GM21515 (cell line): Measurements from ENCODE around the gene TRAPPC11.

Experiments used
- ATAC-seq: cut with Tn5 transposase; IDR thresholded peaks from one replicate; pipeline ENCODE4 v1.9.1; 2021; ENCODE audit not compliant: unreplicated experiment

The TRAPPC11 gene

GRCh38 chr4:183636923-183637322, 22.2 kb upstream of the TRAPPC11 start:
- no peak for ATAC-seq

DNA sequence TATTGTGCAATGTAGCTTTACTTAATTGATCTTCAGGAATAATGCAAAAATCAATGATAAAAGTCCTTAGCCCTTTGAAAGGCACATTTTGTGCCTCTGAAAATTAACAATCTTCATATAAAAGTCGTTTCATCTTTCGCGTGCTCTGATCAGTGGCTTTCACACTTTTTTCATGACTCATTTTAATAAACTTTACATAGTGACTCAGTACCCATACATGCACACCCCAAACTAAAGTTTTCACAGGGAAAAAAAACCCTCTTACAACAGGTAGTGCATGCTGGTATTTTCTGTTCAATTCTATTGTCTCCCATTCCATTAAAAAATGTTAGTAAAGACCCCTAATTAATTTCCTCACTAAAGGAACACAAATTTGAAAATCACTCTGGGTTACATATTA, 21.6 kb upstream of the TRAPPC11 start:
- ATAC-seq: no peak

- no peak for ATAC-seq
These were observed 20.7 kb upstream of the TRAPPC11 start for GRCh38 chr4:183638436-183638835.

GRCh38 chr4:183639291-183639690, 19.8 kb upstream of the TRAPPC11 start:
- no peak for ATAC-seq

DNA sequence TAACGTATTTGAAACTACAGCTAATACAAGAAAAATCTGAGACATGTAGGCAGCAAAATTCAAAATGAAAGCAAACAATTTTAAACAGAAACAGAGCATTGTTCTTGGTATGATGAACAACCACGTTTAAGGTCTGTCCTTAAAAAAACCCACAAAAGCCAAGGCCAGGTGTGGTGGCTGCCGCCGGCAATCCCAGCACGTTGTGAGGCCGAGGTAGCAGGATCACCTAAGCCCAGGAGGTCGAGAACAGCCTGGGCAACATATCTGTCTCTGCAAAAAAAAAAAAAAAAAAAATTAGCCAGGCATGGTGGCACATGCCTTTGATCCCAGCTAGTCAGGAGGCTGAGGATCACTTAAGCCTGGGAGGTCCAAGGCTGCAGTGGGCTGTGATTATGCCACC, 13.8 kb upstream of the TRAPPC11 start:
- no peak for ATAC-seq

- ATAC-seq: no peak
These were observed 1.5 kb upstream of the TRAPPC11 start for GRCh38 chr4:183657564-183657963.

DNA sequence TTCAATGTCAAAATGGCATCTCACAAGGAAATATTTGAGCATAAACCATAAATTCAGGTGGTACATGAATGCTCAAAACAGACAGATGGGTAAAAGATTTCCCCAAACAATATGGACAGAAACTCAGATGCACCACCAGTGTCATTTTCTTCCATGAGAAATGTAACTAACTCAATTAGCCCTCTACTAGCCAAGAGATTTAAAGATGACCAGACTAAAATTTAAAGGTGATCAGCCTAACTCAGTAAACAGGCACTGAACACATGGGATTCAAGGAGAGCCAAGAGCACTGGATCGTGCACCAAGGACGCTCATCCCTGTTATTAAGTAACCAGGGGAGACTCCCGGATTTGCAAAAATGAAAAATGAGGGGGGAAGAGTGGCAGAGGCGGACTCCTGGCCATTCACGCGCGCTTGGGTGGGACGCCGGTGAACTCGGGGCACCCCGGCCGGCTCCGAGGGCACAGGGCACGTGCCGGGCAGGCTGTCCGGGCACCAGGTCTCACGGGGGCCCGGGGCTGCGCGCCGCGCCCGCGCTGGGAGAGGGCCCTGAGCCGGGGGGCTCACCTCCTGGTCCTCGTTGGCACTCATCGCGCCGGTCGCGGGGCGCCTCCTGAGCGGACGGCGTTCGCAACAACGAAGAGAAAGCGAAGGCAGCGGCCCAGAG, 598 bp upstream of the TRAPPC11 start:
- no peak for ATAC-seq

- no peak for ATAC-seq
These were observed 764 bp downstream of the TRAPPC11 start for GRCh38 chr4:183659872-183660242.

GRCh38 chr4:183666088-183666487, 7.0 kb downstream of the TRAPPC11 start:
- no peak for ATAC-seq

- no peak for ATAC-seq
These were observed 11.2 kb downstream of the TRAPPC11 start for GRCh38 chr4:183670251-183670650.

- no peak for ATAC-seq
These were observed 12.0 kb downstream of the TRAPPC11 start for GRCh38 chr4:183670960-183671555.

DNA sequence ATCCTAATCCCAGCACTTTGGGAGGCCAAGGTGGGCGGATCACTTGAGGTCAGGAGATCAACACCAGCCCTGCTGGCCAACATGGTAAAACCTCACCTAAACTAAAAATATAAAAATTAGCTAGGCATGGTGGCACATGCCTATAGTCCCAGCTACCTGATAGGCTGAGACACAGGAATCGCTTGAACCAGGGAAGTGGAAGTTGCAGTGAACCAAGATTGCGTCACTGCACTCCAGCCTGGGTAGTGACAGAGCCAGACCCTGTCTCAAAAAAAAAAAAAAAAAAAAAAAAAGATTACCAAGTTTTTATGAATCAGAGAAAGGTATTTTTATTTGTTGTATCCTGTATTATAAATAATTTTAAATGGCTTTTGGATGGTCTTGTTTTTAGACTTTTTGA, 15.1 kb downstream of the TRAPPC11 start:
- no peak for ATAC-seq

GRCh38 chr4:183675625-183676024, 16.5 kb downstream of the TRAPPC11 start:
- ATAC-seq: no peak

GRCh38 chr4:183681119-183681518, 22.0 kb downstream of the TRAPPC11 start:
- no peak for ATAC-seq

DNA sequence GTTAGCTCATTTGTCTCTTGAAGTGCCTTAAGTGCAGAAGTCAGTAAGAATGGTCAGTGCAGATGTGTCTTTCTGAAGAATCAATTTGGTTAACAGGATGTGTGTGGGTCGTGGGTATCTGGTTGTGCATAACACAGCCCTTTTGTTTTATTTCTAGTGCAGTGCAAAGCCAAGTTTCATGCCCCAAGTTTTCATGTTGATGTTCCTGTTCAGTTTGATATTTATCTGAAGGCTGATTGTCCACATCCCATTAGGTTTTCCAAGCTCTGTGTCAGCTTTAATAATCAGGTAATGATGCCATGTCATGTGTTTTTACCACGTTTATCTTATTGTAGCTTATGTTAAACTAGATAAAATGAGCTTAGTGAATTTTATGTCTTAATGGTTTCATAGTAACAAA, 27.4 kb downstream of the TRAPPC11 start:
- no peak for ATAC-seq

- ATAC-seq: no peak
These were observed 29.1 kb downstream of the TRAPPC11 start for GRCh38 chr4:183688216-183688615.

DNA sequence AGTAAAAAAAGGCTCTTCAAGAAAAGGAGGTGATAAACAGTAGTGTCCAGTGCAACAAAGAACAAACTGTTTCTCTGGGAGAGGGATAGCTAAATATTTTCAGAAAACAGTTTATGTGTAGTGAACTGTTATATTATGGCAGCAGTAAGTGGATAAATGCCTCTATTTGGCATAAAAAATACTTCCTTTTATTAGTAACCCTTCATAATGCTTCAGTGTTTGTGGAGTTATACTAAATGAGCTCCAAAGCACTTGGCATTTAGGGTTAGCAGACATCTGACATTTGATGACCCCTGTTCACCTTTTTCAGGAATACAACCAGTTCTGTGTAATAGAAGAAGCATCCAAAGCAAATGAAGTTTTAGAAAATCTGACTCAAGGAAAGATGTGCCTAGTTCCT, 31.9 kb downstream of the TRAPPC11 start:
- ATAC-seq: no peak

DNA sequence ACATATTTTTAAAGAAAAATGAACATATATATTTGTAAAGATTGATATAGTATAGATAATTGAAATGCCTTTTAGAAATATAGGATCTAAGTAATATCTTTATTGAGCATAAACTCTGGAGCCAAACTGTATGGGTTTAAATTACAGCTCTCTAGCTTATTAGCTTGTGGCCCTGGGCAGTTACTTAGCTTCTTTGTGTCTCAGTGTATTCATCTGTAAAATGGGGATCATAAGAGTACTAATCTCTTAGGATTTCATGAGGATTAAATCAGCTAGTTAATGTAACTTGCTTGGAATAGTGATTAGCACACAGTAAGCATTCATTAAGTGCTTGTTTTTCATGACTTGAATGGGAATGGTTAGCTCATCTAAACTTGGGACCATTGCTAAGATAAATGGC, 32.8 kb downstream of the TRAPPC11 start:
- no peak for ATAC-seq

- ATAC-seq: no peak
These were observed 39.8 kb downstream of the TRAPPC11 start for GRCh38 chr4:183698909-183699308.

DNA sequence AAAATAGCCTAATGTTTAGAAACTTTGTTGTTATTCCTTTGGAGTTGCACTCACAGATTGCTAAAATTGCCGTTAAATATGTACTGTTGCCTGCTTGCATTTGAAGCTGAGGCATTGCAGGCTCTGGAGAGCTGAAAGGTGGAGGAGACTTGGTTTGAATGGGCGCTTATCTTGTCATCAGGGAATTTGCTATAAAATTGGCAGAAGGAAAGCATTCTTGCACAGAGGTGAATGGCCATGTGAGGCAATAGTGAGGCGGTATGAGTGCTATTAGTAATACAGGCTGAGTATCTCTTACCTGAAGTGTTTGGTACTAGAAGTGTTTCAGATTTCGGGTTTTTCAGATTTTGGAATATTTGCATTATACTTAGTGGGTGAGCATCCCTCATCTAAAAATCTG, 41.3 kb downstream of the TRAPPC11 start:
- ATAC-seq: no peak

DNA sequence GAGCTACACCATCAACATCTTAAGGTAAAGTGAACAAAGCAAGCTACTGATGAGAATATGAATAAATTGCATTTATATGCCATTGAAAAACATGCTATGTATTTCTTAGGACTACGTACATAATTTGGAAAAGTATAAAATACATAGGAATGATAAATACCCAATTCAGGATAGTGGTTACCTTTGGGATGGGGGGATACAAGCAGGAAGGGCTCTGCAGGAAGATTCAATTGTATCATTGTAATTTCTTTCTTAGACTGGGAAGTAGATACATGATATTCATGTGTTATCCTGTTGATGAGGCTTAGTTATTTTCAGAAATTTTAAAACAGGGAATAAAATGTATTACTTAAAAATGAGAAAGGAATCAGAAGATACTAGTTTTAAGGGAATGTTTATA, 43.4 kb downstream of the TRAPPC11 start:
- ATAC-seq: no peak

DNA sequence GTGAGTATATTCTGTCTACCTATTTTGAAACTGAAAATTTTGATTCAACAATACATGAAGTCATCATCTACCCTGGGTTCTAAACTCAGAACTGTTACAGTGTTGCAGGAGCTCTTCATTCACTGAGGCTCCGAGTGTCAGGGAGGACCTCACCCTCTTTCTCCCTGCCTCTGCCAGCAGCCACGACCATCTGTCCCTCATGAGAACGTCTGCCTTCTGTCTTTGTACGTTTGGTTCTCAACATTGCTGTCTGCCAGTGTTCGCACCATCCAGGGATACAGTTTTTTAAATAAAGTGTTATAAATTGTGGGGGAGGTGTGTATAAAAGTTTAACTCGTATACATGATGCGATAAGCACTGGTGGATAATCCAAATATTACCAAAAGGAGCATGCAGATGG, 55.5 kb downstream of the TRAPPC11 start:
- no peak for ATAC-seq

DNA sequence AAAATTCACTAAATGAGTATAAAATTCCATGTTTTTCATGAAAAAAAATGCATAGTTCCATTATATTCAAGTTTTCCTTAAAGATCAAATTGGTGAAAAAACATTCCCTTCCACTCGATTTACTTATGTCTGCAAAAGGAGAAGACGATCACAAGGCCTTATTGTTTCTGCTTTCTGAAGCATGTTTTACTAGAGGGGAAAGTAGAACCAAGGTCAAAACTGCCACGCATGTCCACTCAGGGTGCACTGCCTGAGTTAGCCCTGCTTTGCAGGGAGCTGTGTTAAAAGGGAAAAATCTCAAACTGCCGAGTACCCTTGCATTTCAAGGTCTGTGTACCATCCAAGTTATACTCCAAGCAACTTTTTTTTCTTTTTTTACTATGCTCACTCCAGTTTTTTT, 57.2 kb downstream of the TRAPPC11 start:
- ATAC-seq: no peak
